NCI-H460 (cell line): ENCODE data around the gene DPP10. TPM values are rescaled to one million over a fixed set of nuclear protein-coding genes. Genes with fewer than 3 reads are reported as not detected.
A peak's percentile ranks its signal among the peaks of the same experiment; 100 is the strongest.

ENCODE experiments used
- DNase-seq: peaks from one replicate; pipeline ENCODE4 v3.0.0-alpha.2; 2016; ENCODE audit warnings: low read depth; ENCODE audit errors: extremely low read depth
- total RNA-seq: library from RNA; depleted of rRNA; stranded (reverse); fragments of >200 nt; shearing (Covaris generic); gene quantifications from 2 replicates; pipeline ENCODE4 v1.2.3, GENCODE V29; 2014

The DPP10 gene
- total RNA-seq, 1 experiment from 2014 or later: 53.0 TPM

DNA sequence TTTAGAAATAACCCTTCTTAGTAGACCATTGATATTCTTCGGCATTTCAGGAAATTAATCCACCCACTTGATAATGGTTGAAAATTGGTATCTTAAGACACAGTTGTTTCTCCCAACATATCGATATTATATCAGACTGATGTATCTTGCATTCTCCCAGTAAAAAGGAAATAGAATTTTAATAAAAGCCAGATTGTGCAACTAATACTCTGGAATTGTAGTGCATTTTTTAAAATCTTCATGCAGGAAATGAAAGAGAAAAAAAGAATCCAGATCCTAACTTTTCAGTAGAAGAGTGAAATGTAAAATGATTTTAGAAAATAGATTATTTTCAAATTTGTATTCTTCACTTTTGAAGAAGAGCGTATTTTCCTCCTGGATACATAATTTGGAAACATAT, 1168.4 kb downstream of the DPP10 start:
- DNase-seq: no peak

DNA sequence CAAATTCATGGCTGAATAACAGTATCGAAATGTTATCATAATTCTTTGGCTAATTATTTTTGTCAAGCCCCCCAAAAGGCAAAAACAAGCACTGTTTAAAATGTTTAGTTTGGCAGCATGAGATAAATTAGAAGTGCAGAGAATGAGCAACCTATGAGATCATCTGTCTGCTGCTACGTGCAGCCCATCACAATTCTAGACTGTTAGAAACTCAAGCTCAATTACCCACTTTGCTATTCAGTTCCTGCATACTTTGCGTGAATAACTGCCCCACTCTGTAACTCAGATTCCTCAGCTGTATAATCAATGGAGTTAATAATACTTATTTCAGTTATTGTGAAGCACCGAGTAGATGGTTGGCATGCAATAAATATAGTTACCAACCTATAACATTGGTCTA, 1181.9 kb downstream of the DPP10 start:
- no peak for DNase-seq

DNA sequence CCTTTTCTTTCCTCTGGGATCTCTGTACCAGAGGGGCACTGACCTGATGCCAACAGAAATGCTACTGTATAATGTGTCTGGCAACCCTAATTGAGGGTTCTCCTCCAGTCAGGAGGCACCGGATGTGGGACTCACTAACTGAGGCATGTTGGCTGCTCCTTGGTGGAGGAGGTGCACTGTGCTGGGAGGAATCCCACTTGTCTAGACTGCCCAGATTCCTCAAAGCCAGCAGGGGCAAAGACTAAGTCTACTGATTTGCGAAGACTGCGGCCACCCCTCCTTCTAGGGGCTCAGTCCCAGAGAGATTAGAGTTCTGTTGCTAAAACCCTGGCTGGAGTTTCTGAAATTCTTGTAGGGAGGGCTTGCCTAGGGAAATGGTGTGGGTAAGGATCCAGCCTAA, 1192.1 kb downstream of the DPP10 start:
- no peak for DNase-seq

DNA sequence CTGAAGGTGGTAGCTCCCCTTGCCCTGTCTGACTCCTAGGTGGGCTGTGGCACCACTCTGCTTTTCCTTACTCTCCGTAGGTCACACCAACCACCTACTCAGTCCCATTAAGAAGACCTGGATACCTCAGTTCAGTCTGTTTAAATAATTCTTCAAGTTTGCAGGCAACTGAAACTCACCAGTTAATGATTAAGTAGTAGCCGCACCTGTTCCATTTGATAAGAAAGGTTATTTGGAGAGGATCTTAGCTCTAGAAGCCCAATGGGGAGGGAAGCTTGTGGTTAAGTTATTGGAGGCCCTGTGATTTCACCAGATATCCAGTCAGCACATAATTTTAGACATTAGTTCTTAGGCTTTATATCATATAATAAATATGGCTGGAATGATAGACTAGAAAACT, 1193.0 kb downstream of the DPP10 start:
- DNase-seq: no peak

DNA sequence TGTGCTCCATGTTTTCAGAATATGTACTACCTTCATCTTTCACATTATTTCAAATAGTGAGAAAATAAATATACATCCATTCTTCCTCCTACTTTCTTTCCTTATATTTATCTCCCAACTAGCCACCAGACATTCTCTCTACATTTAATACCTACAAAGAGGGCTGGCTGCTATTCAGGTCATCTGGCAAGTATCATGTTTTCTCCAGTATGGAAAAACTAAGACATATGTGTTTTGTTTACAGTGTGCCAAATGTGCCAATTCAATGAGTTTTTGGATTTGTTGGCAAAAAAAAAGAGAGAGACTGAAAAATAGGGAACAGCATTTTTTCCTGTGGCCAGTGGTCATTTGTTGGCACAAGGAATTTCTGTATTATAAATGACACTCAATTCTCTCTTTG, 1207.3 kb downstream of the DPP10 start:
- no peak for DNase-seq

DNA sequence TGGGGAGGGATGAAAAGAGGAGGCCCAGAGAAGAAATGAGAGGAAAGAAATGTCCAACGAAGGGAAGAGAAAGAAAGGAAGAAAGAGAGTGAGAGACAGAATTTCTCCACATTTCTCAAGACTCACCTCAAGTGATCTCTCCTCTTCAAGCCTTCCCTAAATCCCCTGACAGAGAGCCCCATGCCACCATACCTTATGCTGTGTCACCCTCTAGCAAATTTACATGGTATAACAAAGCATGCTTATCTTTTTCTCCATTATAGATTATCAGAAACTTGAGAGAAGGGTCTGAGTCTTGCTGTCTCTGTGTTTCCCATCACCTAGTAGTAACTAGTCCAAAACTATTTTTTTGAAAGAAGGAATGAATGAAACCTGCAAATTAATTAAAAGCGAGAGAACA, 1208.4 kb downstream of the DPP10 start:
- DNase-seq: no peak

DNA sequence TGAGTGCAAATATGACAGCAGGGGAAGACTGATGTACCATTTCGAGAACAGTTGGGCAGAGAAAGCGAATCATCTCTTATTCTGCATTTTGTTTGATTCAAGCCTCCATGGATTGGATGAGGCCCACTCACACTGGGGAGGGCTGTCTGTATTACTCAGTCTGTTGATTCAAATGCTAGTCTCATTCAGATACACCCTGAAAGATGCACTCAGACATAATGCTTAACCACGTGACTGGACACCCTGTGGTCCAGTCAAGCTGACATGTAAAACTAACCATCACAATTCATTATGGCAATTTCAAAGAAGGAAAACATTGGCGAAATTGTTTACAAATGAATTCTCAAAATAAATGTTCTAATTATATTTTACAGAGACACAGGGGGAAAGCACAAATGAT, 1210.2 kb downstream of the DPP10 start:
- no peak for DNase-seq

DNA sequence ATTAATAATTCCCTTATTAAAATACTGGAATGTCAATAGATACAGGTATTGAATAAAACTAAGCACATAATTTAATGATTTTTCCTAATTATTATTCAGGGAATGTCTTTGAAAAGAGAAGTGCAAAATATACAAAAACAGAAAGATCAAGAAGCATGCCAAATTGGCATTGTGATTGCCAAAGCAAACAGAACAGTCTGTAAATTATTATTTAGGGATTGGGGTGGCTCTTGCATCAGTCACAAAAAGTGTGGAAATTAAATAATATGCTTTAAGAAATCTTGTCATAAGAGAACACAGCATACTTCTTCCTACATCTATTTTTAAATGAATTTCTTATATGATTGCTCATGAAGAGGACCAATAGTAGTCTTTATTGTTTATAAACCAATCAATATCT, 1211.9 kb downstream of the DPP10 start:
- DNase-seq: no peak

DNA sequence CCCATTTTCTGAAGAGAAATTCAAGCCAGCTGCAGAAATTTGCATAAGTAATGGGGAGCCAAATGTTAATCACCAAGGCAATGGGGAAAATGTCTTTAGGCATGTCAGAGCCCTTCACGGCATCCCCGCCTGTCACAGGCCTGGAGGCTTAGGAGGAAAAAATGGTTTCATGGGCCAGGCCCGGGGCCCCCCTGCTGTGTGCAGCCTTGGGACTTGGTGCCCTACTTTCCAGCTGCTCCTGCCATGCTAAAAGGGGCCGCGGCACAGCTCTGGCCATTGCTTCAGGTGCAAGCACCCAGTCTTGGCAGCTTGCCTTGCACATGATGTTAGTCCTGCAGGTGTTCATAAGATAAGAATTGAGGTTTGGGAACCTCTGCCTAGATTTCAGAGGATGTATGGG, 1235.7 kb downstream of the DPP10 start:
- no peak for DNase-seq

DNA sequence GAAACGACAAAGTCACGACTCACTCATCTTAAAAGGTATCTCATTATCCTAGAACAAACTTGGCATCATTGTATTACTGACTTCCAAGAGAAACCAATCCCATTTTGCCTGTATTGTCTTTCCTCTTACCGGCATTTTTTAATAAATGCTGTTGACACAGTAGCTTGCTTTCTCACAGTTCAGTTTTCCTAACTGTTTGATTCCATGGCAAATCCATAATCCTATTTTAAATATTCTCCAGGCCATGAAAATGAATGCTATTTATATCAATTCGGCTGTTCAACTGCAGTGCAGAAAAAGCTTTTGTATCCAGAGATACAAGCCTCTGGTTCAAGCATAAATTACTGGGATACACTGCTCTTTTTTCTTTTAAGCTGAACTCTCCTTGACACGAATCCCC, 1241.9 kb downstream of the DPP10 start:
- DNase-seq: no peak

DNA sequence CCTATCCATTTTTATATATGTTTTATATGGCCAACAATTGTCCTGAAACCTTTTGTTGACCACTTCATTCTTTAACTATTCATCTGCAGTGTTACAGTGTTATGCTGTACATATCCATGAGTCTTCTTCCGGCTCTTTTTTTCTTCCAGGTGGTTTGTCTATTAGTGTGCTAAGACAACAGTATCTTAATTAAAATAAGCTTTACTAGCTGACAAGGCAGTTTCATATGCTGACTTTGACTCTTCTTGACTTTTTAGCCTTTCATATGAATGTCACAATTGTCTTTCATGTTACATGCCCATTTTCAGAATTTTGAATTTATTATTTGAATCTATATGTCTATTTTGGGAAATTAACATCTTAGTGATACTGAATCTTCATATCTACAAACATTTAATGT, 1249.0 kb downstream of the DPP10 start:
- no peak for DNase-seq

DNA sequence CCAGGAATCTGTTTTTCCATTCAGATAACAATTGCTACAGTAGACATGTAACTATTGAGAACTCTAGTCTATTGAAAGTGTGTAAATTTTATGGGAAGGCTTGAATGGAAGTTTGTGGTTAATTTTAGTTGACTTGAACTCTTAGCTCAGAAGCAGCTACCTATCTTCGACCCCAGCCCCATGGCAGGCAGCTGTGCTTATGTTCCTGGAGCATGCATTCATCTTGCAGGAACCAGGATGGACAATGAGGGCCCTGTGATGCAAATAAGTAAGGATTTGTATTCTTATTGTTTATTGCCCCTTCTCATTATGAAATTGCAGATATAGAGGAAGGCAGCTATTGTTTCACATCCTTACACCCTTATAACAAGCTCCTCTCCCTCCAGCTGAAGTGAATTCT, 1252.2 kb downstream of the DPP10 start:
- DNase-seq: no peak

DNA sequence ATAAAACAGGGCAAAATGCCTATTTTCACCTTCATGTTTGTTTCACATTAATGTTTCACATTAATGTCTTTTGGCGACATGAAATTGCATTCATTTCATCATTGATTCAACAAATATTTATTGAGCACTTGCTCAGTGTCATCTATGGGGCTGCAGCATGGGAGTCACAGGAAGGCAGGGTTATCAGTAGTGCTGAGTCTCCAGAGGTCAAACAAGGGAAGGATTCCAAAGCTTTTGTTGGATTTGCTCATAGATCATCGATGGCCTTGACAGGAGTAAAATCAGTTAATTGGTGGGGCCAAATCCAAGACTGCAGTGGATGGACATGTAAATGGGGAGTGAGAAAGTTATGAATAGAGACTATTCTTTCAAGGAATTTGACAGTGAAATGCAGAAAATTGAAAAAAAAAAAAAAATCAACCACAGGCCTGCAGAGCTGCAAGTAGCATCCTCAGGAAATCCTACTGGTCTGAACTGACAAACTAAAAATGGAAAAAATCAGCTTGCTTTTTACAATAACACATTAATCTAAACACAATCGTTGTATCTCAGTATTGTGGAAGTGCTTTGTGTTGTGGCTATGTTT, 1290.8 kb downstream of the DPP10 start:
- DNase-seq: no peak

DNA sequence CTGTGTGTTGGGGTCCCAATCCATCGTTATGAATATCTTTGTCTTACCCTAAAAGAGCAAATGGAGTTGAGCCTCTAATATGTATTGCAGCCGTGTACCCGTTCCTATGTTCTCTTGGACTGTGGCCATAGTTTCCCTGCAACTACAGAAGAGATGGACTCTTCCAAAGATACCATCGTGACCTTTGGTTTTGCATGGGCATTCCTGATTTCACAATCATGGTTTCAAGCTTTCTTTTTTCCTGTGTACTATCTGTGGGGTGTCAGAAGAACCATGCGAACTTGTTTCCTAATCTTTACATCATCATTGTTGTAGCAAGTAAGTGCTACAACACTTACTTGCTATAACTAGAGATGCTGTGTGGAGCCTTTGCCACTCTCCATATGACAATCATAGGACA, 1295.7 kb downstream of the DPP10 start:
- DNase-seq: peak; percentile 71

DNA sequence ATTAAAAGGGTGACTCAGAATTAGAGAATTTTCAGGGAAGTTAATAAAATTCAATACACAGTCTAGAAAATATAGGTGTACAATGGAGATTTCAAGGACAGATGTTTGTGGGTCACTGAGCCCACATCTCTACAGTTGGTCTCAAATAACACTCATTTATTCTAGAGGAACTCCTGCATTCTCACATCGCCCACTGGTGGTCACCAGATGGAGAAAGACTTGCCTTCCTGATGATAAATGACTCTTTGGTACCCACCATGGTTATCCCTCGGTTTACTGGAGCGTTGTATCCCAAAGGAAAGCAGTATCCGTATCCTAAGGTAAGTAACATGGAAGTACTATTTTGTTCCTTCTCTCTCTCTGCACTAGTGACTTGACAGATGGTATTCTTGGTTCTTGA, 1297.1 kb downstream of the DPP10 start:
- DNase-seq: peak; percentile 19

DNA sequence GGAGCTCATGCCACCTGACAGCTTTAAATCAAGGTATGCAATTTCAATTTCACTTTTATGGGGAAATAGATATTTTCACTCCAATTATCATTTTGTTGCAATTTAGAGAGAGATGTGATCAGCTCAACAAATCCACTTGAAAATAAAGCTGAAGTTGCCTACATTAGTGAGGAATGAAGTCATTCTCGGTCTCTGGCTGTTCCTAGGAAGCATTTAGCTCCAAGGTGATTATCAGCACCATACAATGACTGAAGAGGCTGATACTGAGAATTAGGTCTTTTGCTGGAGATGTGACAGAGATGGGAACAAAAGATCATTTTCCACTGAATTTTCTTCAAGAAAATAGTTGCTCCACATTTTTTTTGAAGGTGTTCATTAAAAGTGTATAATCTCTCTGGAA, 1303.7 kb downstream of the DPP10 start:
- no peak for DNase-seq

DNA sequence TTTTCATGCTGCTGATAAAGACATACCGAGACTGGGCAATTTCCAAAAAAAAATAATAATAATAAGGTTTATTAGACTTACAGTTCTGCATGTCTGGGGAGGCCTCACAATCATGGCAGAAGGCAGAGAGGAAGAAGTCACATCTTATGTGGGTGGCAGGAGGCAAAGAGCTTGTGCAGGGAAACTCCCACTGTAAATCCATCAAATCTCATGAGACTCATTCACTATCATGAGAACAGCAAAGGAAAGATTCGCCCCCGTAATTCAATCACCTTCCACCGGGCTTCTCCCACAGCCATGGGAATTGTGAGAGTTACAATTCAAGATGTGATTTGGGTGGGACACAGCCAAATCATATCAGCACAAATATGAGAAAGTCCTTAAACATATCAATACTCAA, 1314.8 kb downstream of the DPP10 start:
- DNase-seq: no peak

DNA sequence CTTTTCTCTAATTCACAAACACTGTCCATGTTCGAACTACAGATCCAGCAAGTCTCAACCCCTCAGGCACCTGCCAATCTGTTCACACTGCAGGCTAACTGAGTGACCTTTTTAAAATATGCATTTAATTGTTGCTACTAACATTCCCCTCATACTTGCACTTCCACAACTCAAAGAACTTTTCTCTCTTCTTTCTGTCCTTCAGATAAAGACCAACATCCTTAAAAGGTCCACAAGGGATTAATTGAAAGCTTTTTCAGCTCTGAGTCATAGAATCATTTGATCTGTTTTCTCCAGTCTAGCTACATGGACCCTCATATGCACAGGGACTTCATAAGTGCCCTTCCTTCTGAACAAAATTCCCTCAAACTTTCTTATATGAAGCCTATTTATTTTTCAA, 1321.2 kb downstream of the DPP10 start:
- no peak for DNase-seq

DNA sequence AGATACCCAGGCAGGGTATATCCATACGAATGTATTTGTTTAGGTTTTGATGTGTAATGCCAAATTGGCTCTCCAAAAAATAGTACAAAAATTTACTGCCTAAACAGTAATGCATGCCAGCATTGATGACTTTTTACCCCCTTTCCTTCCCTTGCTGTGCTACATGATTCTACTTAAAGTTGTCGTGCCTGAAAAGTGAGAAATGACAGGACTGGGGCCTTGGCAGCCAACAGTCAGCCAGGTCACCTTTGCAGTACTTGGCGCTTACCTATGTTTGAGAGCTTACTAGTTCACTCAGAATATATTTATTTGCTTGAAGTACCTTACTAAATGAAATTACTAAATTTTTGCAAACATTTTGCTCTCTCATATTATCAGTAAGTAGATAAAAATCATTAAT, 1329.1 kb downstream of the DPP10 start:
- DNase-seq: no peak

DNA sequence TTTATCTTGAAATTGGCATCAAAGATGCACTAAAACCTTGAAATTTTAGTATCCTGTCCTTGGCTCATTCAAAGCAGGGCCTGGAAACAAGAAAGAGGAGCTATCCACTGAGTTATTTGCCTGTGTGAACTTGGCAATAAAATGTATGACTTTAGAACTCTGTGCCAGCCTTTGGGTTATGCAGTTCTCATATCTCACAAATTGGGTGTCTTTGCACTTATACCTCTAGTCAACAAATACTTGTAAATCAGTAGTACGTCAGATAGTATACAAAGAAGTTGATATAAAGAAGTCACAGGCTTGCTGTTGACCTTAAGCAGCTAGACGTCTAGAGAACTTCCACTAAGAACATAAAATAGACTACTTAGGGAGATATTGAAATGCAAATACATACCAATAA, 1331.9 kb downstream of the DPP10 start:
- DNase-seq: no peak

DNA sequence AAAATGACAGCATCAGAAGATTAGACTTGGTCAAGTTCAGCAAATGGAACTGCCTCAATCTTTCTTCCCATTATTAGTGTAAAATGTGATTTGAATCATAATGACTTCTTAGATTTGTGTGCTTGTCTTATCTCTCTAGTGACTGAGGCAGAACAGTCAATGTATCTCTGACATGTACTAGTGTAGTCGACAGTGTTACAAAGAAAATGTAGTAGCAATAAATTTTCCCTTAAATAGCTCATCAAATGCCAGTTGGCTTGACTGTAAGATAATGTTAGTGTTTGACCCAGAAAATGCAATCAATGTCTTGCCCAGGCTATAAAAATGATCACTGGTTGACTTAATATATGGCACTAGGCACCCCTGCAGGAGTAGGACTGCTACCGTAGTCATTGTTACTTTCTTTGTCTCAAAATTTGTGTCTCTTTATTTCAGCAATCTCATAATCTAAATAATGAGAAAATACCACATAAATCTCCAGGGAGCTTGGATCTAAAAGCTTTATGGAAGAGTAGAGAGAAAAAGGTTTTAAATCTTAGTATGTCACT, 1336.7 kb downstream of the DPP10 start:
- no peak for DNase-seq

DNA sequence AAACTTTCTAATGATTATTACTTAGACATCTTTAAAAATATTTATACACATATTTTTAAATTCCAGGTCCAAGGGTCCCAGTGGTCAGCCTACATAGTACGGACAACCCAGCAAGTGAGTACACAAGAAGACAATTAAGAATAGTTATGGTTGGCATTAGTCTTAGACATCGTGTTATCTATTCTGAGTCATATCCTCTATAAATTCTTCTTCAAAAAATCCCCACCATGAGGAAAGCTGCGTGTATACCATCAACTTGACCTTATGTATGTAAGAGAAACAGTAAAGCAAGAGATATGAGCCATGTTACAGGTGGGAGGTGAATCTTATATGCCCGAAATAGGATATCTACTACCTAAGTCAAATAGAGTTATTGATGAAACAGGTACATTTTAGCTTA, 1339.8 kb downstream of the DPP10 start:
- DNase-seq: no peak

DNA sequence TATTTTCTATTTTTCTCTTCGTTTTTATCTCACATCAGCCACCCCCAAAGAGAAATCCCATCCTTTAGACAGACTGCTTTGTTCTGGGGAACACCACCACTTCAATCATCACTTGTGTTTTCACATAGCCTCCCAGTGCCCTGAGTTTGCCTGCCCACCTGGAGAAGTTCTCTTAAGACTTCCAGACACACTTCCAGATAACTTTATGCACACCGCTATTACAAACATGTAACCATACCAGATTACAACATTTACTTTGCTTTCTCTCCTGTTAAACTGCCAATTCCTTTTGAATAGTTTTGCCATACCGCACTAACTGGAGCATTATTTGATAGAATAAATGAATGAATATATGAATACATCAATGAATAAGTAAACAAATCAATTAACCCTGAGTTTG, 1353.6 kb downstream of the DPP10 start:
- DNase-seq: no peak
